GM21723 (cell line): ENCODE measurements around the gene CARD18.

Source experiments
- ATAC-seq: cut with Tn5 transposase; IDR thresholded peaks from one replicate; pipeline ENCODE4 v1.9.1; 2021; ENCODE audit warnings: mild to moderate bottlenecking, moderate library complexity; ENCODE audit not compliant: unreplicated experiment

The CARD18 gene, protein sequence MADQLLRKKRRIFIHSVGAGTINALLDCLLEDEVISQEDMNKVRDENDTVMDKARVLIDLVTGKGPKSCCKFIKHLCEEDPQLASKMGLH

DNA sequence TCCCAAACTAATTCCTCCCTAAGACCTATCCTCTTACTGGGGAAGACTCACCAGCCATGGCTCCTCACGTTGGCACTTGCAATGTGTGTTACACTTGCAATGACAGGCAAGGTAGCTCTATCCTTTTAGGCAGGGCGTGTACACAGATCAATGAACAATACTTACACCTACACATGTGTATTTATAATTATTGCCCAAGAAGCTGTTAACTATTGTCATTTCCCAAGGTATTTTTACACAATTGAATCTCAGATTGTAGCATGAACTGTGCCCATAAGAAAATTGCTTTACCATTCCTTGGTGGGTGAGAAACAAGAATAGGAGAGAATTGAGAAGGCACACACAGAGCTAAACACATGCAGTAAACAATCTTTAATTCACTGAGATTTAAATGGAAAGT lies at the start of gene CARD18:
Gene CARD18, minus strand, starts transcription at position 101 of the 400 bp plus-strand sequence. Its CDS starts 43 bp downstream, at position 58.
- no peak for ATAC-seq

DNA sequence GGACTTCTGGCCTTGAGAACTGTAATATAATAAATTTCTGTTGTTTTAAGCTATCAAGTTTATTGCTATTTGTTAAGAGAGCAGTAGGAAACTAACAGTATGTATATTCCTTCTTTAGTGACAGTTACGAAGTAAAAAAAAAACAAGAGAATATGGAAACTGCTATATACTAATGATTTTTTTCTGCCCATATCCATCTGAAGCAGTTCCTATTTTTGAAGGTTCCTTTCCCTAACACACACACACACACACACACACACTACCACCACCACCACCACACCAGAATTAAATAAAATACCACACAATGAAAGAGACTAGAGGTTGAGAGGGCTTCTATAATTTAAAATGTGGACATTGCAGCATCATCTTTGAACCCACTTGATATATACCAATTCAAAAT lies 44.4 kb upstream of the CARD18 start:
- no peak for ATAC-seq

DNA sequence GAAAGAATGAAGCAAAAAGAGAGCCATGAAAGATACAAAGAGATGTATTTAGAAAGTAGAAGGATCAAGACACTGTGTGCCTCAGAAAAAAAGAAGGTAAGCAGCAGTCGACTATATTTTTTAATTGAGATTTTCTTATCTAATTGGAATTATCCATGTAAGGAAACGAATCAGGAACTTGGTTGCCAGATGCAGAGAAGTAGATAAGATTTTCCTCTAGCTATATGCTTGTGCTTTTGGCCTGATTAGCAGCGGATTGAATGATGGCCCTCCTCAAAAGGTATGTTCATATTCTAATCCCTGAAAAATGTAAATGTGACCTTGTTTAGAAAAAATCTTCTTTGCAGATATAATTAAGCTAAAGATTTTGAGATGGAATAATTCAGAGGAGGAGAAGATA lies 43.9 kb upstream of the CARD18 start:
- ATAC-seq: no peak

DNA sequence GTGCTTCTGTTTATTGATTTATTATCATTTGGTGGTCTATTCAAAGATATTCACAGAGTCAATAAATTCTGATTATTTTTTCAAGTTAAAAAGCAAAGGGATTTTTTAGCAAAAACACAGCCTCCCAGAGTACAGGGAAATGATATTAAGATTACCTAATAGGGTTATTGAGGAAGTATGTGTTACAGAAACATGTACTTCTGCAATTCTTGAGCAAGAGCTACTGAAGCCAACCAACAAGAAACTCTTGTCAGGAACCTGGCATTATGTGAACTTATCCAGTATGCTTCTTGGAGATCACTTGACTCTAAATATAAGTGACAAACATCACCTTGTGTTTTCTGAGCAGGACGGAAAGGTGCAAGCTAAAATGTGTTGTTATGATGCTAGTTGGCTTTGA lies 42.0 kb upstream of the CARD18 start:
- ATAC-seq: no peak

DNA sequence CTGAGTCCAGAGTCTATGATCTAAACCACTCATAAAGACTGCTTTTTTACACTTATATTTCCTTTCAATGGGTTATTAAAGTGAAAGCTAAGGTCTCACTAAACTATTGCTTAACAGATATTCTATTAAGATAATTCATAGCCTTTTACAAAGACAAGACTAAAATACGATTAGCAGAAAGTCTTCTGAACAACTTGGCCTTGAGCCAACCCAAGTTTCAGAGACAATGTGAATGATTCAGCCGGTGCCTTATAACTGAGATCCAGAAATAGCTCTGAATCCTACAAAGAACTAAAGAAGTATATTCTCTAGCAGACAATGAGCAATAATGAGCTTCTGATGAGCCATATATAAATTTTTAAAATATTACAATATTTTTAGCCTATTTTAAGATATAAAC lies 41.5 kb upstream of the CARD18 start:
- ATAC-seq: no peak

DNA sequence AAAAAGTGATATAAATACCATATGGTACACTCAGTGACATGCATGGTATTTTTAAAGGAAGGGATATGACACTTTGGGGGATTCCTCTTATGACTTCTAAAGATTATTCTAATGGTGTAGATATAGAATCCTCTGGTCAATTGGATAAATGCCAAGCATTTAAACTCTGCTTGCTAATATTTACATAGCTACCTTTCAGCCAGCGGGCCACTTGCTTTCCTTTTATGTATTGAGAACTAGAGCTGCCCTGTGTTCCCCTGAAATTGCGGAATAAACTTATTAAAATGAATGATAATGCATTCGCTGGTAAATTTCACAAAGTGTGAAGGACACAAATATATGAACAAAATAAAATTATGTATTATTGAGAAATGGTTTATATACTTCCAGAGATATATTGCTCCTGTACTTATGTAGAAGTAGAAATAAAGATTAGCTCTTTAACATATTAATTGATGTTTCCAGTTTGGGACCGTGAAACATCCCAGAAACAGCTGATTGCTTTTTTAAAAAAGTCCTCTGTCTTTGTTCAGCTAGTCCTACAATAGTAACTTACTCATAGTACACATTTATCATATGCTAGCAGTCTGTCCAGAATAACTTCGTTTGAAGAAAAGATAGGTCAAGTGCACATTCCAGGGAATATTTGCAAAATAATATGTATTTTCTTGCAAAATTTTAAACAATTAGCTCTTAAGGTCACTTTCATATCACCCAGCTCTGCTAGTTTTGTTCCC lies 40.1 kb upstream of the CARD18 start:
- ATAC-seq: no peak

DNA sequence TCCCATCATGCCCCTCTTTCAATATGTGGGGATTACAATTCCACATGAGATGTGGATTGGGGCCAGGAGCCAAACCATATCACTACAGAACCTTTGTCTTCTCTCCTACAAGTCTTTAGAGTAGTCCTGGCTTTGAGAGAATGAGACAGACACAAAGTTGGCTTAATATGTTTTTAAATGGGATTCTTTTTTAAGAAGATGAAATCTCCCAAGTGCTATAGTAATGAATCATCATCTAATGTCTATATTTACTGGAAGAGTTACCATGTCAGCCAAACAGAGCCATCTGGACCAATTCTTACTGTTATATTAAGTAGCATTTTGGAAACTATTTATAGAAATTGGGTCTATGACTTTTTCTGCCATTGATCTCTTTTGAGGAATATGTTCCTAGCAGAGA lies 38.1 kb upstream of the CARD18 start:
- no peak for ATAC-seq

DNA sequence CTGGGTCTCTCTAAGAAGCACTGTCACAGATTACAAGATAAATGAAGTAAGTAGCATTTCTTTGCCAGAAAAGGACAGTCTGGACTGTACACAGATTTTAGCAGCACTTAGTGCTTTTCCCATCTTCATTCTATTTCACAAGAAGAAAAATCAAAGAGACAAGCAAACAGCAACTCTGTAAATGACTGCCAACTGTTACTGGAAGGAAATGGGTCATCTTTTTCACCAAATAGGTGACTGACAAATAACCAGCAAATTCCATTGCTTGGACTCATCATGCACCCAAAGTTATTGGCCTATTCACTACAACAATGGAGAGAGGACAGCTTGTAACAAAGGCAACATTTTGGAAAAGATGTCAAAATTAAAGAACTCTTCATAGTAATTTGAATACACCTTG lies 28.9 kb upstream of the CARD18 start:
- no peak for ATAC-seq

DNA sequence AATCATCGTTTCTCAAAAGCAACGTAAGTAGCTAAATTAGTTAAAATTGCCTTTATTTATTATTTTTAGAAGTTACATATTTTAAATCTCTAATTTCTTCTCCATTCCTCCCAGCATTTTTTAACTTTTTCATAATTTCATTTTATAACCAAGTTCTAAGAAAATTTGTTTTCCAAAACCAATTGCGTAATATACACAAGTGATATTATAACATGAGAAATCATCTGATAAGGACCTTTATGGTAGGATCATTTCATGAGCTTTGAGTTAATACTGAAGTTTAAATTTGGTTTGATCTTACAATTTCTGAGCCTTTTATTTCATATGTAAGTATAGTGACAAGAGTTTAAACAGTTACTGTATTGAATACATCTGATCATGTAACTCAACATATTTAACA lies 27.7 kb upstream of the CARD18 start:
- no peak for ATAC-seq

DNA sequence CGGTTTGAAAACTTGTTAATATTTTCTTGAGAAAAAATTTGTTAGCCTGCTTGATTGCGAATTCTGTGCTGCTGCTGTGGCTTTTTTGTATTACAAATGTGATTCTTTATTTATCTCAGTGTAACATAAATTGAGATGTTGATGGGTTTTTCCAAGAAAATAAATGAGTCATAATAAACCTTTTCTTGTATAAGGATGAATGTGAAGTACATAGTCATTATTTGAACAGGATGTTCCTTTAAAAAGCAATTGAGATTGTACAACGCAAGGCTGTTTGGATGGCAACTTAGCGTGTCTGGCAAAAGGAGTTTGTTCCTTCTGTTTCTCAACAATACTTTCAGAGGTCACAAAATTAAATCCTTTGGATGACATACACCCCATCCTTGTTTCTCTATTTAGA lies 24.6 kb upstream of the CARD18 start:
- no peak for ATAC-seq

DNA sequence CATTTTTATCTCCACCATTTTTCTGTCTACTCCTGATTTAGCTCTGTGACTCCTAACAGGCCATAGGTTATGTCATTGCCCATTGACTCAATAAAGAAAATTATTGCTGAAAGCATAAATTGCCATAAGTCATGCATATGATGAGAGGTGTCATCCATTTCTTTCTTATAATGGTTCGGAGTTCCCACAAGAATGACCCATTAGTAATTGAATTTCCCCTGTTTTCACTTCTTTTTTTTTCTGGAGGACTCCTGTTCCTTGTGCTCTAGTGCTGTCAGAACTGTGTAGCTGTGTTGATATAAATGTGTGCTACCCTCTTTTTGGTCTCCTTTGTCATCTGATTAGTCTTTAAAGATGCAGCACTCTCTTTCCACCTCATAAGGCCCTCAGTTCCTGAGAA lies 22.9 kb upstream of the CARD18 start:
- ATAC-seq: no peak

DNA sequence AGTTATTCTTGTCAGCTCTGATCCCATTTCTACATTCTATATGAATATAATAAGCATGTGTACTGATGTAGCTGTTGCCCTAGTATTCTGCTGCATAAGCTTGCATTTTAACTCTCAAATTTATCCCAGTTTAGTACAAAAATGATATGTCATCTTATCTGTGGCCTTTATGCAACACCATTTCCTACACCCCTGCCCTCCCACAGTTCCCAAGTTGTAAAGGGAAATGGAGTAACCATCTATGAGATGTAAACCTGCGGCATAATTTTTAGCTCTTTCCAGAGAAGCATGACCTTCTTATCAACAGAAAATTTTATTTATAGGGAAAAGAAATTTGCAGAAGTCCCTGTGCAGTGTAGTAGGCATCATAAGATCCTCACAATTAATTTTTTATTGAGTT lies 18.9 kb upstream of the CARD18 start:
- ATAC-seq: no peak

DNA sequence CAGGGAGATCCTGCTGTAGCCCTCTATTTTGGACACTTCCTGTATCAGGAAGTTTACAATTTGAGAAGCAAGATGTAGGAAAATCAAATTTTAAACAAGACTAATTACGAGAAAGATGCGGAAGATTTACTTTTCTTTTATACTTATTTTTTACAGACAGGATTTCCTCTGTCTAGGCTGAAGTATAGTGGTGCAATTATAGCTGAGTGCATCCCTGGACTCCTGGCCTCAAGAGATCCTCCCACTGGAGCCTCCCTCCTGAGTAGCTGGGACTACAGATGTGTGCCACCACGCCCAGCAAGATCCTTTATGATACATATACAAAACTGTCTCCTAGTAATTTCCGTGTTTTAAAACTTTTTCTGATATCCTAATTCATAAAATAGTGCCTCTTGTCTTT lies 17.2 kb upstream of the CARD18 start:
- no peak for ATAC-seq

DNA sequence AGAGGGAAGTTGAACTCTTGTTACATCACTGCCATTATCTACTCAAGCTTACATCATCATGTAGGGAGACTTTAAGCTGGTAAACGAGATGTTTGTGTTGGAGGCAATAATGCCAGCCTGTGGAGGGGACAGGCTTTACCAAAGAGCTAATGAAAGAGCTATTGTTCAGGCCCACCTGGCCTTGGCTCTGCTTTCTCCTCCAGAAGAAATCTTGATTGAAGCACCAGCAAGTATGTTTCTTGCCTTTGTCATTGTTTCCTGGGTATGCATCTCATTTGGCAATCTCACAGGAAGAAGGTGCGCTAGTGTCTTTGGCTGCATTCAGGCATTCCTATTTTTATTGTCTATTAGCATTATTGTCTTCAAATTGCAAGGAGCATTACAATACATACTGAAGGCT lies 16.7 kb upstream of the CARD18 start:
- no peak for ATAC-seq

DNA sequence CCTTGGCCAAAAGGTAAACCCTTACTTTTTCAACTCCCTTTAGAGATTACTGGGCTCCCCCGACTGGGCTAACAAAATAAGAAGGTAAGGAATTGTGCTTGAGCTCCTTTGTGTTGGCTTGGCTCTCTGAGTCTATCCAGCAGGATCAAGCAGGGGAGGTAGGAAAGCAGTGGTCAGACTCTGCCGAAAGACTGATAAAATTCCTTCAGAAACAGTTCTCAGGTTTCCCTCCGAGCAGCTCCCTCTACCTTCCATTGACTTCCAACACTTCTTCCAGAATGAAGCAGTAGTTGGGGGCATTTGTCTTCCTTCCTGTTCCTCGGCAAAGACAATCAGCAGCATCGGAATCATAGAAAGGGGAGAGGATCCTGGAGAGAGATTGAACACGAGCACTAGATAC lies 16.1 kb upstream of the CARD18 start:
- no peak for ATAC-seq

DNA sequence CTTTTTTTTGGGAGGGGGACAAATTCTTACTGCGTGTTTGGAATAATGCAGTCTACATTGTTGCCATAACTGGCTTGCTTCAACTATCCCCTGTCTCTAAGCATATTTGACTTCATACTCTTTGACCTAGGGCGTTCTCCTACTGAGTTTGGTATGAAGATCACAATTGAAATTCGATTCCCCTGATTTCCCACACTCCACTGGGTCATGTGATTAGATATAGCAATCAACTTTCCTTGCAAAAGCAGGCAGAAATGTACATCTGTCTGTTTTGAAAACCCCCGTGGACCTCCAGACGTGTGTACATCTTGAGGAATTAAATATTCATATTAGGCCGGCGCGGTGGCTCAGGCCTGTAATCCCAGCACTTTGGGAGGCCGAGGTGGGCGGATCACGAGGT lies 13.8 kb upstream of the CARD18 start:
- no peak for ATAC-seq

DNA sequence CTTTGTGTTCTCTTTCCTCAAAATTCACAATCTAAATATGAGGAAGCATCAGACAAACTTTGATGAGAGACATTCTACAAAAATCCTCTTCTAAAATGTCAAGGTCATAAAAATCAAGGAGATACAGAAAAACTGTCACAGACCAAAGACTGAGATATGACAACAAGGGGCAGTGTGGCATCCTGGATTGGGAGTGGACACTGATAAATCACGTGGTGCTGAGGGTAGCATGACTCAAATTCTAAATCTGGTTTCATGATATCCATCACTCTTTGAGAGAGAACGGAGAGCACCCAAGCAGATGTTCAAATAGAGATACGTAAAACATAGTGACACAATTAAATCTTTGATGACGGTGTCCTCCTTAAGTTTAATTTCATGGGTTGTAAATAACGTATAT lies 13.0 kb upstream of the CARD18 start:
- ATAC-seq: no peak

DNA sequence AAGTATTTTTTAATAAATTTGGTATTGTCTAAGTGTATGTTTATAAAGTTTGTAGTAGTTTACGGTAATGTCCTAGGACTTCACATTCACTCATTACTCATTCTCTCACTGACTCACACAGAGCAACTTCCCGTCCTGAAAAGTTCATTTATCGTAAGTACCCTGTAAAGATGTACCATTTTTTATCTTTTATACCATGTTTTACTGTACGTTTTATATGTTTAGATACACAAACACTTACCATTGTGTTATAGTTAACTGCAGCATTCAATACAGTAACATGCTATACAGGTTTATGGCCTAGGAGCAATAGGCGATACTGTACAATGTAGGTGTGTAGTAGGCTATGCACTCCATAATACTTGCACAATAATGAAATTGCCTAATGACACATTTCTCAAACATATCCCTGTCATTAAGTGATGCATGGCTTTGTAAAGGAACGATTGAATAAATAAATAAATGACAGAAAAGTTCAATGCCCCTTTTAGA lies 12.5 kb upstream of the CARD18 start:
- ATAC-seq: no peak

DNA sequence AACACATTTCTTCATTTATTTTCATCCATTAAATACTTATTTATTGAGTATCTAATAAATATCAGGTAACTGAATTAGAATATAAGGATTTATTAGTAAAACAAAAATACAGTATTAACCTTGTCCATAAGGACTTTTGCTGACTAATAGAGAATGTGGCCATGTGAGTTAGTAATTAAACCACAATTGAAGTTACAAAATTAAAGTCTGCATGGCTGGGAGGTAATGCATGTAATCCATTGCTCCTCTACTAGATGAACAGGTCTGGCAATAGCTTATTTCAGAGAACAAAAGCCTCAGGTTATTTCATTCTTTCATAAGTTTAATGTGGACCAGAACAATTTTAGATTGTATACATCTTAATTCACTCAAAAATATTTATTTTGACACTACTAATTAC lies 9.9 kb upstream of the CARD18 start:
- no peak for ATAC-seq

DNA sequence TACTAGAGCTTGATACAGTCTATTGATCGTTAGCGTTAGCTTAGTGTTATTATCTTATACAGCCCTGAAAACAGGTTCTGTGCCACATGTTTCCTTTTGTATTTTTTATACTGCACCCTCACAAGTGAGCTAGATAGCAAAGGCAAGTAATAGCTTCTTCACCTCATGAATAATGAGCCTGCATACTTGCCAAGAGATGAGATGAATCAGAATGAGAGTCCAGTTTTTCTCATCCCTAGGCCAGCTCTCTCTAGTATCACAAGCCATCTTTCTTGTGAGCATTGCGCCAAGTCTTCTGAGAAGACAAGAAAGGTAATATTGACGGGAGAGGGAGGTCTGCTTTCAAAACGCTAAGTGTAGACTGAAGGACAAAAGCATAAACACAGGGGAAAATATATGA lies 8.7 kb upstream of the CARD18 start:
- ATAC-seq: no peak

DNA sequence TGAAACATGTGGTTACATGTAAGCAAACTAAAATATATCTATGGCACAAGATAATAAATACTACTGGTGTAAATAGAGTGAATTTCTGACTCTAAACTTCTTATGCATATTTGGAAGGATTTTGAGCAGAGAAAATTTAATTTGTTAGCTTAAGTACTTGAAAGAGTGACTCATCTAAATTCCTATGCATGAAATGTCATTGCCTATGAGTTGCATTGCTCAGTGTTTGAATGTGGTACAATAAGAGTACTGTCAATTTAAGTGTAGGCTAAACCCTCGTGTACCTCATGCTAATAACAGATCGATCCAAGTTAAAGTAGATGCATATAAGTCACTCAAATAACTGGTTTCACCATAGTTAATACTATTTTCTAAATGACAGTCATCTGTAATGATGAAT lies 5.3 kb upstream of the CARD18 start:
- ATAC-seq: no peak

DNA sequence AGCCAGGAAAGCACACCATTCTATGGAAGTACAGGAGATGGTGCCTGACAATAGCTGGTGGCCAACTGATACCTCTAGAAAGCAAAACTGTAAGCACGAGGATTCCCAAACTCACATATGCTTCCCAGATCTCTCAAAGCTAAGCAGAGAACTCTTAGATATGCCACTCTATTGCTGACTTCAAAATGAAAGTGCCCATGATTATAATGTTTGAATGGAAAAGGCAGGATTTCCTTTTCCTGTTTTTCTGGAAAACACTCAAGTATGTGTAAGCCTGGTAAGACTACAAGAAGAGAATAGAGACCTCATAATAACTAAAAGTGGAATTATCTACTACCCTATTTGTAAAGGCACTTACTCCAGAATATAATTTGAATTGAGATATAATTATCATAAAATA lies 2.6 kb upstream of the CARD18 start:
- ATAC-seq: no peak

DNA sequence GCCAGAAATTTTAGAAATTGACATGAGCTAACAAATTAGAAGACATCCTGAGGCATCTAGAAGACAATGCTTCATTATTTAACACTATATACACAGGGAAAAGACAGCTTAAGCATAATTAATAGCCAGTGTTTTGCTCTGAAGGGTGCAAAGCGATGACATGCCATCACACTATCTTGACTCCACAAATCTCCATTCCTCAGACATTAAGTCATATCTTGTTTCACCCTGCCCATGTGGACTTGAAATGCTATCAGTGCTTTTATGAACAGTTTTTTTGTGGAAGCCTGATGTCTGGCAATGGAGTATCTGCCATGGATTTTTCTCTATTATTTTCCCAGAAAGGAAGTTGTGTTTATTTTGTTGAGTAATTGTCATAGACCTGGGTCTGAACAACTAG lies 2.3 kb downstream of the CARD18 start:
- no peak for ATAC-seq
